ENCODE data around the gene SARS2. TPM values are rescaled to one million over a fixed set of nuclear protein-coding genes. Genes with fewer than 3 reads are reported as not detected.

Gene SARS2
- total RNA-seq, 2 donors from 2014 or later, result 21.1 to 30.1 TPM

- peaks cover 15 to 27% of the 10 kb centered on the region in 2 donors for H3K36me3 Mint-ChIP-seq (ENCODE audit: insufficient read depth in 2 of 2)
- DNase-seq (no peak), ATAC-seq (replicated peaks in 1 of 2) (no peak)
Measured at GRCh38 chr19:38904581-38905539, 25.7 kb downstream of the SARS2 start.

GRCh38 chr19:38901683-38902082 lies 28.9 kb downstream of the SARS2 start:
- Mint-ChIP-seq H3K36me3 (ENCODE audit: insufficient read depth in 2 of 2) (peaks cover 9 to 22% of the 10 kb centered on the region in 2 donors), H3K4me1 (ENCODE audit: low read depth) (peaks cover 31% of the 10 kb centered on the region), H3K27me3 (ENCODE audit: low read depth) (no peaks in the 10 kb centered on the region), H3K4me3 (peak overlapping the region; percentile 7 to 66), H3K9me3 (peaks cover 0 to 2% of the 10 kb centered on the region in 2 donors), H3K27ac (peak overlapping the region; percentile 57)
- no peak for DNase-seq
- no peak for ATAC-seq (replicated peaks in 1 of 2)

More at GRCh38 chr19:38904581-38905539, 25.7 kb downstream of the SARS2 start:
- Mint-ChIP-seq H3K27me3 (ENCODE audit: low read depth) (no peaks in the 10 kb centered on the region), H3K4me3 (no peak overlapping the region), H3K27ac (no peak overlapping the region), H3K9me3 (peaks cover 0 to 2% of the 10 kb centered on the region in 2 donors), H3K4me1 (ENCODE audit: low read depth) (peaks cover 12% of the 10 kb centered on the region)

DNA sequence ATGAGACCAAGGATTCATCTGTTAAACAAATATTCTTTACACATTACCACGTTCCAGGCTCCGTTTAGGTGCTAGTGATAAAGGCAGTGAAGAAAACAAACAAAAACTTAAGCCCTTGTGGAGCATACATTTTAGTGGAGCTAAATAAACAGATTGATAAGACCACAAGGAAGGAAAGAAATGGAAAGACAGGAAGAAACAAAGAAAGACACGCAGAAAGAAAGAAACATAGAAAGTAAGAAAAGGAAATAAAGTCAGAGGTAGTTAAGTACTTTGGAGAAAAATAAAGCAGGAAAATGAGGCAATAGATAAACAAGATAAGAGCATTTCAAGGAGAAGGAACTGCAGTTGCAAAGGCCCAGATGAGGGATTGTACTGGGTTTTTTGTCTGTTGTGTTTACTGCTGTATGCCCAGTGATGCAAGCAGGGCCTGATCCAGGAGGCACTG lies 29.8 kb downstream of the SARS2 start:
- H3K27ac Mint-ChIP-seq, result peak overlapping the region; percentile 92
- H3K9me3 Mint-ChIP-seq, result peaks cover 0 to 2% of the 10 kb centered on the region in 2 donors
- H3K4me3 Mint-ChIP-seq, result peak overlapping the region; percentile 86 to 96
- DNase-seq (no peak), ATAC-seq (replicated peaks in 1 of 2) (no peak)
- peaks cover 31% of the 10 kb centered on the region for H3K4me1 Mint-ChIP-seq (ENCODE audit: low read depth)
- peaks cover 9 to 22% of the 10 kb centered on the region in 2 donors for H3K36me3 Mint-ChIP-seq (ENCODE audit: insufficient read depth in 2 of 2)
- H3K27me3 Mint-ChIP-seq (ENCODE audit: low read depth), result no peaks in the 10 kb centered on the region

DNA sequence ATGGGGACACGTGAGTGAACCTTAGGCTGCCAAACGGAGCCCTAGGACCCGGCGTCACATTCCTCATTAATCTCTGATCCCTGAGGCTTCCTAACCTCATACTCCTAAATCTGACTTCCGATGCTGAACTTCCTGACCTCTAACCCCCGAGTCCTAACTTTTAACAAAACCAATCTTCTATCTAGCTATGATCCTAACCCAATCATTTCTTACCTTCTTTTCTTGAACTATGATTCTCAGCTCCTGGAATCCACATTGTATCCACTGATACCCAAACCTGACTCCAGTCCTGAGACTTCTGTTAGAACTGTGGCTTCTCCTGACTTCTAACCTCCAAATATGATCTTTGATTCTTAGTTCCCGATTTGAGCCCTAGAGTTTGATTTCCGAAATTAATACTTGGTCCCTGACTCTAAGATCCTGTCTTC lies 30.3 kb downstream of the SARS2 start:
- ATAC-seq (replicated peaks in 1 of 2), result no peak
- Mint-ChIP-seq H3K27me3 (ENCODE audit: low read depth) (no peaks in the 10 kb centered on the region), H3K36me3 (ENCODE audit: insufficient read depth in 2 of 2) (peaks cover 9 to 20% of the 10 kb centered on the region in 2 donors), H3K4me1 (ENCODE audit: low read depth) (peaks cover 31% of the 10 kb centered on the region), H3K27ac (peak overlapping the region; percentile 92), H3K9me3 (peaks cover 0 to 2% of the 10 kb centered on the region in 2 donors), H3K4me3 (peak overlapping the region; percentile 86 to 96)
- no peak for DNase-seq

- peak; percentile 99 to 100 for DNase-seq
- peak within 1 kb of the TSS; percentile 86 to 96 for H3K4me3 Mint-ChIP-seq
- peak; percentile 94 to 95 for ATAC-seq (replicated peaks in 1 of 2)
- no peaks in the 10 kb centered on the region for H3K27me3 Mint-ChIP-seq (ENCODE audit: low read depth)
- H3K4me1 Mint-ChIP-seq (ENCODE audit: low read depth), result peaks cover 31% of the 10 kb centered on the region
- peaks cover 9 to 19% of the 10 kb centered on the region in 2 donors for H3K36me3 Mint-ChIP-seq (ENCODE audit: insufficient read depth in 2 of 2)
- H3K9me3 Mint-ChIP-seq, result peaks cover 0 to 2% of the 10 kb centered on the region in 2 donors
- H3K27ac Mint-ChIP-seq, result peak within 1 kb of the TSS; percentile 92
Measured at GRCh38 chr19:38899447-38900201, 30.9 kb downstream of the SARS2 start, which contains the start of the genes NFKBIB and SIRT2. NFKBIB (plus strand) TSS chr19:38899969; CDS start chr19:38900033, 64 bp downstream. SIRT2 (minus strand) TSS chr19:38899618; CDS start chr19:38899521, 97 bp downstream.

DNA sequence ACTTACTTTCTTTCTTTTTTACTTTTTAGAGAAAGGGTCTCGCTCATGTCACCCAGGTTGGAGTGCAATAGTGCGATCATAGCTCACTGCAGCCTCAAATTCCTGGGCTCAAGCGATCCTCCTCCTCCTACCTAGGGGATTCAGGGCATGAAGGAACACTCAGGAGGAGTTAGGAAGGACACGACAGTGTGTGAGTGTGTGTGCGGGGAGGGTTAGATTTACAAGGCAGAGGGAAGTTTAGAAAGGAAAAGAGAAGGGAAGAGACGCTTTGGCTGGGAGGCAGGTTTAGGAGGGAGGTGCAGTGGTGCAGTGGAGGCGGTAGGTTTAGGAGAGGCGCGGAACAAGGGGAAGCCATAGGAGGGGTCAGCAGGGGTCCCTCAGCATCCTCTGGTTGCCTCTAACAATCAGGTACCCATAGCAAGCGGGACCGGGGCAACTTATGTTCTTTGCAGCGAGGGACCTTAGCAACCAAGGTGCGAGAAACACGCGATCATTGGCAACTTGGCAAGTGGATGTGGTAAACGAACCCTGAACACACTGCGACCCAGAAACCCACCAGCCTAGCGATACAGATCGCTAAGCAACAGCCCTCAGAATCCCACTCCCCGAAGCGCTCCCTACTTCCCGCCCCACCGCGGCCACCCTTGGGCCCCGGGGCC lies 31.6 kb downstream of the SARS2 start:
- Mint-ChIP-seq H3K9me3 (peaks cover 0 to 2% of the 10 kb centered on the region in 2 donors), H3K4me3 (peak overlapping the region; percentile 86 to 96), H3K36me3 (ENCODE audit: insufficient read depth in 2 of 2) (peaks cover 9 to 13% of the 10 kb centered on the region in 2 donors), H3K27ac (peak overlapping the region; percentile 51), H3K4me1 (ENCODE audit: low read depth) (peaks cover 31% of the 10 kb centered on the region), H3K27me3 (ENCODE audit: low read depth) (no peaks in the 10 kb centered on the region)
- ATAC-seq (replicated peaks in 1 of 2) (no peak), DNase-seq (no peak)

DNA sequence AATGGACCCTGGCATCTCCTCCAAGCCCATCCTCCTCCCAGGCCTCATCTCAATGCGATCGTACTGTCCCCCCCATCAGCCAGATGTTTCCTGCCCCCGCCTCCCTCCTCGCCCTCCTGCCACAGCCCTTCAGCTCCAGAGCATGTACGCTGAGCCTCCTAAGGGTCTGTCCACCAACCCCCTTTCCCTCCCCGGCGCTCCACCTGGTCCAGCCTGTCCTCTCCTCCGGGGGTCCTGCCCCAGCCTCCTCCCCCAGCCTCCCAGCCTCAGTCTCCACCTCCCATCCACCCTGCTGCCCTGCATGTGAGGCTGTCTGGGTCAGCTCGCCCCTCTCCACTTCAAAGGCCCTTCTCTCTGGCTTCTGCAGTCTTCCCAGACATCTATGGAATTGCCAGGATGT lies 35.6 kb downstream of the SARS2 start:
- Mint-ChIP-seq H3K27me3 (ENCODE audit: low read depth) (no peaks in the 10 kb centered on the region), H3K9me3 (no peaks in the 10 kb centered on the region), H3K36me3 (ENCODE audit: insufficient read depth in 2 of 2) (peaks cover 1 to 2% of the 10 kb centered on the region in 2 donors), H3K4me1 (ENCODE audit: low read depth) (peaks cover 19% of the 10 kb centered on the region), H3K27ac (no peak overlapping the region), H3K4me3 (no peak overlapping the region)
- no peak for ATAC-seq (replicated peaks in 1 of 2)
- DNase-seq, result no peak

DNA sequence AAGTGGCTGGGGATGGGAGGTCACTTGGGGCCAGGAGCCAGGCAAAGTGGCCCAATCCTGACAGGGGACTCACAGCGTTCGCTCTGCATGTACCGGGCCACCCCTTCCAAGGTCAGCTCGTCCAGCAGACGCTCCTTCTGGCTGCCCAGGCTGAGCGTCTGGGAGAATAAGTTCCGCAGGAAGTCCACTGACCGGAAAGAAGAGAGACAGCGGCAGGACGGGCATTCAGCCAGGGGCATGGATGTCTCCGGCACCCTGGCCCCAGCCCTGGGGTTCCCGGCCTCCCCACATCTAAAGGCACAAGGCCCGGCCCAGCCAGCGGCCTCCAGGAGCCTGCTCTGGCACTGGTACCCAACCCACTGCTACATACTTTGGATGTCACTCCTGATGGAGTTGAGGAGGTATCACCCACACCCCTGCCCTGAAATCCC lies 37.2 kb downstream of the SARS2 start:
- Mint-ChIP-seq H3K27me3 (ENCODE audit: low read depth) (no peaks in the 10 kb centered on the region), H3K4me3 (no peak overlapping the region), H3K9me3 (no peaks in the 10 kb centered on the region), H3K27ac (no peak overlapping the region), H3K4me1 (ENCODE audit: low read depth) (peaks cover 10% of the 10 kb centered on the region), H3K36me3 (ENCODE audit: insufficient read depth in 2 of 2) (peaks cover 0 to 1% of the 10 kb centered on the region in 2 donors)
- no peak for DNase-seq
- no peak for ATAC-seq (replicated peaks in 1 of 2)

DNA sequence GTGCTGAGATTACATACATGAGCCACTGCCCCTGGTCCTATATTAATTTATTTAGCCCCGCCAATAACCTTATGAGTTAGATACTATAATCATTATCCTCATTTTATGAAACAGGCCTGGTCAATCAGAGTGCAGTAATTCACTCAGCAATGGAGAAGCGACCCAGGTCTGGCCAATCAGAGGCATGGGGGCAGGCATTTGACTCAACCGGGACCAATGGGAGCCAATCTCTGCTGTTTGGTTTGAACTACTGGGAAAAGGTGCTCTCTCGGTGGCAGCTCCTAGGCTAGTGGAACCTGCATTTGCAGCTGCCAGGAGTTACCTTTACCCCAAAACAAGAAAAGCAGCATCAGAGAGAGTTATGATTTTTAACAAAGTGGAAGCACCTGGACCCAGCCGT lies 37.7 kb downstream of the SARS2 start:
- no peak for ATAC-seq (replicated peaks in 1 of 2)
- Mint-ChIP-seq H3K9me3 (no peaks in the 10 kb centered on the region), H3K27me3 (ENCODE audit: low read depth) (no peaks in the 10 kb centered on the region), H3K36me3 (ENCODE audit: insufficient read depth in 2 of 2) (peaks cover 0 to 1% of the 10 kb centered on the region in 2 donors), H3K27ac (no peak overlapping the region), H3K4me3 (no peak overlapping the region), H3K4me1 (ENCODE audit: low read depth) (peaks cover 5% of the 10 kb centered on the region)
- DNase-seq, result no peak

- Mint-ChIP-seq H3K9me3 (no peaks in the 10 kb centered on the region), H3K4me3 (no peak overlapping the region), H3K4me1 (ENCODE audit: low read depth) (peaks cover 6% of the 10 kb centered on the region), H3K36me3 (ENCODE audit: insufficient read depth in 2 of 2) (no peaks in the 10 kb centered on the region), H3K27me3 (ENCODE audit: low read depth) (no peaks in the 10 kb centered on the region), H3K27ac (no peak overlapping the region)
- DNase-seq, result no peak
- ATAC-seq (replicated peaks in 1 of 2), result no peak
Measured at GRCh38 chr19:38891771-38892170, 38.8 kb downstream of the SARS2 start.

- Mint-ChIP-seq H3K9me3 (no peaks in the 10 kb centered on the region), H3K4me1 (ENCODE audit: low read depth) (peaks cover 6% of the 10 kb centered on the region), H3K4me3 (no peak overlapping the region), H3K27ac (no peak overlapping the region), H3K36me3 (ENCODE audit: insufficient read depth in 2 of 2) (no peaks in the 10 kb centered on the region), H3K27me3 (ENCODE audit: low read depth) (no peaks in the 10 kb centered on the region)
- no peak for ATAC-seq (replicated peaks in 1 of 2)
- DNase-seq, result no peak
Measured at GRCh38 chr19:38890686-38891085, 39.9 kb downstream of the SARS2 start.

DNA sequence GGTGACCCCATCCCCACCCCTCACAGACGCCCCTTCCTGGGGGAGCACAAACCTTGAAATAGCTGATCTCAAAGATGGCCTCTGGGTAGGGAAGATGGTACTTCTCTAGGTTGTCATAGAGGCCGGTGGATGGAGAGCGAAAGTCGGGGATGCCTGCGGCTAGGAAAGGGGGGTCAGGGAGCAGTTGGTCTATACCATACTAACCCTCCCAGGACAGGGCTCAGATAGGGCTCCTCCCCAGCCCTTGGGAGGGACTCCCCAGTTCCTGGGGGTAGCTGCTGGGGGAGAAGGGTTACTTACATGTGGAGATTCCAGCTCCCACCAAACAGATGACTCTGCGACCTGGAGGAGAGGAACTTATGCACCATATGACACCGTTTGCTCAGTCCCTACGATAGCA lies 40.8 kb downstream of the SARS2 start:
- Mint-ChIP-seq H3K4me1 (ENCODE audit: low read depth) (peaks cover 6% of the 10 kb centered on the region), H3K27me3 (ENCODE audit: low read depth) (no peaks in the 10 kb centered on the region), H3K36me3 (ENCODE audit: insufficient read depth in 2 of 2) (no peaks in the 10 kb centered on the region), H3K9me3 (no peaks in the 10 kb centered on the region), H3K27ac (no peak overlapping the region), H3K4me3 (no peak overlapping the region)
- DNase-seq, result no peak
- no peak for ATAC-seq (replicated peaks in 1 of 2)
